Forelimb muscle (tissue), 1 donor: Measurements from ENCODE around the gene NXPH1. TPM values are rescaled to one million over a fixed set of nuclear protein-coding genes. Genes with fewer than 3 reads are reported as not detected.
"Not testable (repeated sequence)": the region's sequence is repeated elsewhere in the genome, so short reads cannot be mapped to it uniquely, and the experiment has no call there.

Experiments used
- DNase-seq: peaks from one replicate; pipeline ENCODE4 v3.0.0-alpha.2; 2013; ENCODE audit warnings: low read depth
- polyA plus RNA-seq: library from polyadenylated mRNA; unstranded; fragments of 120-200 nt; gene quantifications from one replicate; pipeline ENCODE4 v1.2.1, GENCODE V29; 2013; ENCODE audit not compliant: insufficient read length

The NXPH1 gene
- polyA plus RNA-seq, 1 donor: not detected

GRCh38 chr7:8702807-8703206 is 269.4 kb downstream of the NXPH1 start:
- no peak for DNase-seq

- no peak for DNase-seq
These were observed 276.7 kb downstream of the NXPH1 start for GRCh38 chr7:8710124-8710523.

- no peak for DNase-seq
These were observed 281.4 kb downstream of the NXPH1 start for GRCh38 chr7:8714791-8715190.

DNA sequence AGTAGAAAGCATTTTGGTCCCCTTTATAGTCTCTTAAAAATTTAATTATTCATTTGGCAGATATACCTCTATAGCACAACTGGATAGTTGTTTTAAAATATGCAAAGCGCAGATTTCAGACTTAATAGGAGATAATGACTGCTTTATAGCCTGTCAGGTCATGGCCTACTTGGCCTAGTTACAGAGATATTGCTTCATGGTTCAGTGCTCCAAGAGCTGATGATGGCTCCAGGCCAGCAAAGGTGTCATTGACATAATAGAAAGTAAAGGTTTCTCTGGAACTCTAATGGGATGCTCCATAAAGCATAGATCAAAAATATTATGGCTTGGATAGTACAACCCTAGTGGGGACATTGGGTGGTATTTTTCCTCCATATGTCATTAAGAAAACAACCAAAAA is 285.7 kb downstream of the NXPH1 start:
- no peak for DNase-seq

DNA sequence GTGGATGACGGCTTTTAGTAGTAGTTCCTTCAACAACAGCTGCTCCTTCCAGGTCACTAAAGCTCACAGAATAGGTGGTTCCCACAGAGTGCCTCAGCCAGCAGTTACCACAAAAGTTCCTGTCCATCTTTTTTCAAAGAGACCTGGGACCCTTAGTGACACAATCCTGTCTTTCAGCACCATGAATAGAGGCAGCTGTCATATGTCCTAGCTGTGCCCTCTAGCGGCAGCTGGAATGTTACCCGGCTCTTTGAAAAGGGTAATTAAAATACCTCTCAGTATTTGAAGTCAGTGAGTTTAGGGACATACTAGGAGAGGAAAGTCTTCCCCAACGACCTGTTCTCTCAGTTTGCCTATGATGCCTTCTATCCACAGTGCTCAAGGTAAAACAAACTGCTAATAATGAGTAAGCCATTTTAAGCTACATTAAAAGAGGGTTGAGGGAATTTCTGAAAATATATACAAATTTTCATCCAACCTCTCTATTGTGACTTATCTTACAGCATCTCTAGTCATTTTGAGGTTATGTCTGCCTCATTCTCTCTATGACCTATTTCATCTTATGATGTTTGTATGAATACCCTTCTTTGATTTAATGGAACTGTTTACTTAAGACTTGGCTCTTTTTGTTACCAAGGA is 290.8 kb downstream of the NXPH1 start:
- no peak for DNase-seq

GRCh38 chr7:8731756-8732155 is 298.3 kb downstream of the NXPH1 start:
- DNase-seq: not testable (repeated sequence)

DNA sequence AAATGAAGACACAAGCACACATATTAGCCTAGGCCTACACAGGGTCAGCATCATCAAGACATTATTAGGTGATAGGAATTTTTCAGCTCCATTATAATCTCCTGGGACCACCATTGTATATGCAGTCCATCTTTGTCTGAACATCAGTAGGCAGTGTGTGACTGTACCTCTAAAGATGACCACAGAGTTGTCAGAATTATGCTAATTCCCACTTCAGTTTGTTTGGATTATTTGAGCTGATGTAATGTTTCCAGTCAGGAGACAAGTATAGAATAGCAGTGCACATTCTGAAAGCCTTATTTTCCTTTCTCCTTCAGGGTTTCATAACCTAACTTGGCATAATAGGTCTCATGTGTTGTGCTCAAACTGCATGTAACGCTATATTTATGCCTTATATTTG is 306.4 kb downstream of the NXPH1 start:
- DNase-seq: no peak

GRCh38 chr7:8742837-8743236 is 309.4 kb downstream of the NXPH1 start:
- no peak for DNase-seq

GRCh38 chr7:8747338-8747737 is 313.9 kb downstream of the NXPH1 start:
- DNase-seq: no peak

GRCh38 chr7:8751557-8752231 is 318.3 kb downstream of the NXPH1 start:
- DNase-seq: no peak

DNA sequence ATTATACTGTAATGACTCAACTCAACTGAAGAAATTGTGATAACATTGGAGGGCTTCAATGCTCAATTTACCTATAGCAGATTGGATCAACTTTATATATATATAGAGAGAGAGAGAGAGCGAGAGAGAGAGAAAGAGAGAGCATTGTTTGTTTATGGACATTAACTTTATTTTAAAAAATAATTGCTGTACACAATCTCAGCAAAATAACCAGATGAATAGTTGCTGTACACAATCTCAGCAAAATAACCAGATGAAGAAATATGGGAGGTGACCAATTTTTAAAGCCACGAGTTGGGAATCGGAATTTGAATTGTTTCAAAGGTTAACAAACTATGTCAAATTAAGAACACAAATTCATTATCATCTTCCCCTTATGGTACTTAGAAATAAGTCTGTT is 319.9 kb downstream of the NXPH1 start:
- no peak for DNase-seq

GRCh38 chr7:8761731-8762130 is 328.3 kb downstream of the NXPH1 start:
- DNase-seq: no peak

DNA sequence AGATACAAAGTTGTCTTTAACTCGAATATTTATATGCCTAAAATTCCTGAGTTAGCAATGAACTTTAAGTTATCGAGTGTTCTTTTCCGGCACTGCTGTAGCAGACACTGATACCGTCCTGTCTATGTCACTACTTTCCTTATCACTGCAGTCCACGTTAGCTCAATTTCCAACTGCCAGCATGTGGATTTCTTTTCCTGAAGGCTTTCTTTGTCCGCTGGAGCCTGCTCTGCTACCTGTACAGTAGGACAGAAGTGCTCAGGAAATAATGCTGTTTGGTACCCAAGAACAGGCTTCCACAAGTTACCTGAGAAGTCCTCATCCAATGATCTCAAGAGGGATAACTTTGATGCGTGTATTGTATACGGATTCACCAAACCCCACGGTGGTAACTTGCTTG is 329.4 kb downstream of the NXPH1 start:
- no peak for DNase-seq

DNA sequence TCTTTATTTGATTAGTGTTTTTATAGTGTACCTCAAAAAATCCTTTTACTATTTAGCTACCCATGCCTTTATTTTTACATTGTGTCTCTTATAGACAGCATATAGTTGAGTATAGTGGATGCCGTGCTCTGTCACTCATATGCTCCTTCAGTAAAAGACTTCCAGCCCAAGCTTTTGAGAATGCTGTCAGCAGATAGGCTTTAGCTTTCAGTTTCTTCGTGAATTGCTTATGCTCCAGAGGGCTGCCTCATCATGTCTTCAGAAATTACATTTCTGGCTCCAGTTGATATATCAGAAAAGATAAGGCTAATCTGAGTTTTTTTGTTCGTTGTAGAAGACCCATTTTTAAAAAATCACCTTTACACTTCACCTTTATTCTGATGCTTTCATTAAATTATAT is 332.0 kb downstream of the NXPH1 start:
- DNase-seq: no peak

DNA sequence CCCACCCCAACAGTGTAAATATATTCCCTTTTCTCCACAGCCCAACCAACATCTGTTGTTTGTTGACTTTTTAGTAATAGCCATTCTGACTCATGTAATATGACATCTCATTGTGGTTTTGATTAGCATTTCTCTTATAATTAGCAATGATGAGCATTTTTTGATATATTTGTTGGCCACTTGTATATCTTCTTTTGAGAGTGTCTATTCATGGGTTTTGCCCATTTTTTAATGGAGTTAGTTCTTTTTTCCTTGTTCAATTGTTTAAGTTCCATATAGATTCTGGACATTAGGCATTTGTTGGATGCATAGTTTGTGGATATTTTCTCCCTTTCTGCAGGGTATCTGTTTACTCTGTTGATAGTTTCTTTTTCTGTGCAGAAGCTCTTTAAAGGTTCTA is 340.1 kb downstream of the NXPH1 start:
- no peak for DNase-seq

GRCh38 chr7:8778459-8778858 is 345.1 kb downstream of the NXPH1 start:
- DNase-seq: no peak

DNA sequence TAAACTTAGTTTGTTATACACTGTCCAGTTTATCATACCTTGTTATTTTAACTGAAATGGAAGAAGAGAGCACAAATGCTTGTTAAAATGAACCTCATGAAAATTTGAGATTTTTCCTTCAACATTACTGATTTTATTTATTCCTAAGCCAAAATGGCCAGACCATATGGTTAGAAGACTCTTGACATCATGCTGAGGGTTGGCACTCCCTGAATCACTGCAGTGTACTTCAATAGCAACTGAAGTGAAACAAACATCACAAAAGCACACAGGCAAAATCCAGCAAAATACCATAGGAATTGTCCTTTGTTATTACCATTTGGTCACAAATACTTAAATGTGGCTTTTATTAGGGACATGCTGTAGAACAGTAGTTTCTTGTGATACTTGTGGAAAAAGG is 347.8 kb downstream of the NXPH1 start:
- no peak for DNase-seq

GRCh38 chr7:8783229-8783628 is 349.8 kb downstream of the NXPH1 start:
- no peak for DNase-seq

- DNase-seq: no peak
These were observed 351.7 kb downstream of the NXPH1 start for GRCh38 chr7:8785081-8785480.

DNA sequence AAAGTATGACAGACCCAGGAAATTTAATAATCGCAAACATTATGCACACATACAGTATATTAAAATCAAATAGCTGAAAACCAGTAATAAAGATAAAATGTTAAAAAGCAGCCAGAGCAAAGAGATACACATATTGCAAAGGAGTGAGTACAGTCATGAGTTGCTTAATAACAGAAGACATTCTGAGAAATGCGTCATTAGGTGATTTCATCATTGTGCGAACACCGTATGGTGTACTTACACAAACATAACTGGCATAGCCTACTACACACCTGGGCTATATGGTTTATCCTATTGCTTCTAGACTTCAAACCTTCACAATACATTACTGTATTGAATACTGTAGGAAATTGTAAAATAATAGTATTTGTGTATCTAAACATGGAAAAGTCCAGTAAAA is 367.6 kb downstream of the NXPH1 start:
- DNase-seq: no peak
